Kidney capillary endothelial cell (primary cell): ENCODE measurements around the gene PAX8.

Experiments used
- DNase-seq: peaks from one replicate; pipeline ENCODE4 v3.0.0-alpha.2; 2018; ENCODE audit warnings: low spot score

The PAX8 gene

GRCh38 chr2:113220970-113221708 lies 57.6 kb downstream of the PAX8 start:
- DNase-seq = no peak

GRCh38 chr2:113219889-113220641 lies 58.7 kb downstream of the PAX8 start:
- no peak for DNase-seq

- no peak for DNase-seq
Observed at GRCh38 chr2:113219525-113219888, 59.2 kb downstream of the PAX8 start.

GRCh38 chr2:113219092-113219441 lies 59.7 kb downstream of the PAX8 start:
- no peak for DNase-seq

- DNase-seq = no peak
Observed at GRCh38 chr2:113218283-113219091, 60.2 kb downstream of the PAX8 start.

- peak; percentile 44 for DNase-seq
Observed at GRCh38 chr2:113217455-113218282, 61.1 kb downstream of the PAX8 start.

GRCh38 chr2:113216891-113217454 lies 61.7 kb downstream of the PAX8 start:
- DNase-seq = peak; percentile 27

- no peak for DNase-seq
Observed at GRCh38 chr2:113216321-113216720, 62.4 kb downstream of the PAX8 start.

GRCh38 chr2:113215056-113215455 lies 63.7 kb downstream of the PAX8 start:
- DNase-seq = no peak

GRCh38 chr2:113214141-113214540 lies 64.6 kb downstream of the PAX8 start:
- no peak for DNase-seq

GRCh38 chr2:113213061-113213930 lies 65.4 kb downstream of the PAX8 start:
- DNase-seq = no peak

GRCh38 chr2:113212245-113213060 lies 66.3 kb downstream of the PAX8 start:
- no peak for DNase-seq

GRCh38 chr2:113211226-113212105 lies 67.3 kb downstream of the PAX8 start:
- no peak for DNase-seq

- DNase-seq = no peak
Observed at GRCh38 chr2:113209646-113210171, 69.0 kb downstream of the PAX8 start.

GRCh38 chr2:113209011-113209645 lies 69.6 kb downstream of the PAX8 start:
- no peak for DNase-seq

GRCh38 chr2:113208396-113208795 lies 70.3 kb downstream of the PAX8 start:
- no peak for DNase-seq

- no peak for DNase-seq
Observed at GRCh38 chr2:113207021-113207420, 71.7 kb downstream of the PAX8 start.

- no peak for DNase-seq
Observed at GRCh38 chr2:113206251-113206650, 72.5 kb downstream of the PAX8 start.
